Measurements from ENCODE around the gene BARHL1.
A peak's percentile ranks its signal among the peaks of the same experiment; 100 is the strongest.
"Not testable (repeated sequence)": the region's sequence is repeated elsewhere in the genome, so short reads cannot be mapped to it uniquely, and the experiment has no call there.

The BARHL1 gene

GRCh38 chr9:132557159-132557558 is 25.2 kb upstream of the BARHL1 start:
- DNase-seq = no peak

DNA sequence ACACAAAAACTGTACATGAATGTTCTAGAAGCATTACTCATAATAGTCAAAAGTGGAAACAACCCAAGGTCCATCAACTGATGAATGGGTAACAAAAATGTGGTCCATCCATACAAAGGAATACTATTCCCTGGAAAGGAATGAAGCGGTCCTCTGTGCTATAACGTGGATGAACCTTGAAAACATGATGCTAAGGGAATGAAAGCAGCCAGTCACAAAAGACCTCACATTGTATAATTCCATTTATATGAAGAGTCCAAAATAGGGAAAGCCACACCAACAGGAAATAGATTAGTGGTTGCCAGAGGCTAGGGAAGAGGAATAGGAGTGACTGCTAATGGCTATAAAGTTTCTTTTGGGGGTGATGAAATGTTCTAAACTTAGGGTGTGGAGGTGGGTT is 22.7 kb upstream of the BARHL1 start:
- no peak for DNase-seq

DNA sequence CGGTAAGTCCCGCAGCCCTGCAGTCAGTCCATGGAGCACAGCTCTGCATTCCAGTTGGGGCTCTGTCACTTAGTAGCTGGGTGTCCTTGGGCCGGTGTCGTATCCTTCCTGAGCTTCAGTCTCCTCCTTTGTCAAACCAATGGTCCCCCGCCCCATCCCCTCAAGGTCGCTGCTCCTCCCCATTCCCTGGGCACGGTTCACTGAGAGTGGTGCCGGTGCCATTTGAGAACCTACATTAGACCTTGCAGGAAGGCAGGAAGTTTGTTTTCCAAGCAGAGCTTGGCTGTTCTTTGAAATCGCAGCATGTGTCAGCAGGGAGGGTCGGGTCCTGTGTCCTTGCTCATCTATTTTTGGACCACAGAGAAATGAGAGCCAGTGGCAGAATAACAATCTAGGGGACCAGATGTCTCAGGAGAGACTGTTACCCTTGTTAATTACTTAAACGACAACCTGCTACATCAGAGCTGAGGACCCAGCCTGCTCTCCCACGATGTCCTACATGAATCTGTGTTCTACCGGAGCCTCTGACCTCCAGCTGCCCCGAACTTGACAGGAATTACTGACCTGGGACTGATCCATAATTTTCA is 21.7 kb upstream of the BARHL1 start:
- DNase-seq = no peak

DNA sequence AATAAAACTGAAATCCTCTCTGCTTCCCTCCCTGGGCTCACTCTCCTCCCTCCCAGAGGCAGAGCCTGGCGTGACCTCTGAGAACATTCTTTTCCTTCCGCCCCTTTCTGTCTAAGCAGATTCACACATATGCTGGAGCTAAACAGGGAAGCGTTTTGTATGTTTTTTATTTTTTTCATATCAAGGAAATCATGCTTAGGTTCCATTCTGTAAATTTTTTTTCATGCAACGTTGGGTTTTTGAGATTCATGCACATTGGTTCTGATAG is 20.2 kb upstream of the BARHL1 start:
- no peak for DNase-seq

DNA sequence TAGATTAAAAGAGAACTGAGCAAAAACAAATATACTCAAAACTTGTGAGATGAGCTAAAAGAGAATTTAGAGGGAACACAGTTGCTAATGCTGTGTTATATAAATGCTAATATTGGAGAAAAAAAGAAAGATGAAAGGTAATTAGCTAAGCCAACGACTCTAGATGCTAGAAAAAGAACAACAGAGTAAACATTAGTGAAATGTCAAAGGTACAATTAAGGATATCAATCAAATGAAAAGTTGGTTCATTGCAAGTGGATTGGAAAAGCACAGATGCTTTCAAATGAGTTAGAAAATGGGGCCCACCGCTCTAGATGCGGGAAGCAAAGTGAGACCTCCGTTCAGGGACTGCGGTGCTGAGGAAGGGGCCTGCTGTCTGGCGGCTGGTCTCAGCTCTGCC is 17.9 kb upstream of the BARHL1 start:
- DNase-seq = no peak

- not testable (repeated sequence) for DNase-seq
Observed at GRCh38 chr9:132568787-132569186, 13.6 kb upstream of the BARHL1 start.

DNA sequence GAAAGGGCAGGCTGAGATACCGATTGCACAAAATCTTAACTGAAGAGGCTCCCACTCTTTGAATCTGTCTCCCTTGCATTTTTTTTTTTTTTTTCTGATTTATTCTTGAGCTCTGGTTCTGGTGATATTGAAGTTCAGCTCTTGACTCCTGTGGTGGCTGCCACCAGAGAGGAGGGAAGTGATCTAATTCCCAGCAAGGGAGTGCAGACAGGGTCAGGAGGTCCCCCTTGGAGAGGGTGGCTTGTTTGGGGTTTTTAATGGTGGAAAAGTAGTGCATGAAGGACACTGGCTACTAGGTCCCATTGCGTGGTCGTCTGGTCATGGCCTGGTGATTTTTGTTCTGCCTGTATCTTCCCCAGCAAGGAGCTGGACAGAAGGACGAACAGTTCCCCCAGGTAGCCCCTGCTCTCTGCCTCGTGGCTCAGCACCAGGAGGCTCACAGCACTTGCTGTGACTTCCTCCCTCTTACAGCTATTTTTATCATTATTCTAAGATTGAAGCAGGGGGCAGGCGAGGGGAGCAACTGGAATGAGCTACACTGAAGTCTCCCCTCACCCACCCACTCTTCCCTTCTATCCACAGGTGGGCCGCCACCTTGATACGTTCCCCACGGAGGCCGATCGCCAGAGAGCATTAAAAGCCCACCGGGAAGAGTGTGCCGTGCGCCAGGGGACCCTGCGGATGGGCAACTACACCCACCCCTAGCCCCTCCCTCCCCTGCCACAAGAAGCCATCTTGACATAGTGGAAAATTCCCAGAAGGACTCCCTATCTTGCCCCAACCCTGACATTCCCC is 10.4 kb upstream of the BARHL1 start:
- no peak for DNase-seq

GRCh38 chr9:132572921-132573320 is 9.5 kb upstream of the BARHL1 start:
- no peak for DNase-seq

GRCh38 chr9:132575005-132575609 is 7.3 kb upstream of the BARHL1 start:
- DNase-seq = peak; percentile 92

DNA sequence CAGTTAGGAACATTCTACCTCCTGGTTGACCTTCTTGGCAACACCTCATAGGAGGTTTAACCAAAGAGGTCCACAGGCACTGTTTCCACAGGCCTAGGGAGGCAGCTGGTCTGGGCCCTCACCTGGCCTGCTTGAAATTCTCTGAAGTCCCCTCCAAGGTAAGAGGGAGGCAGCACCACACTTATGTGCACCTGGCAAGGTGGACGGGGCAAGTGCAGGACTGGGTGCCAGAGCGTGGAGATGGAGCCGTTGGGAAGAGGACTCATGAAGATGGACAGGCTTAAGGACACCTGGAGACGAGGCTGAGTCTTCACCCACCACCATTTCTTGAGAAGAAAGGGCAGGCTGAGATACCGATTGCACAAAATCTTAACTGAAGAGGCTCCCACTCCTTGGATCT is 6.6 kb upstream of the BARHL1 start:
- DNase-seq = no peak

GRCh38 chr9:132577119-132577518 is 5.3 kb upstream of the BARHL1 start:
- no peak for DNase-seq

- no peak for DNase-seq
Observed at GRCh38 chr9:132578367-132578932, 4.0 kb upstream of the BARHL1 start.

DNA sequence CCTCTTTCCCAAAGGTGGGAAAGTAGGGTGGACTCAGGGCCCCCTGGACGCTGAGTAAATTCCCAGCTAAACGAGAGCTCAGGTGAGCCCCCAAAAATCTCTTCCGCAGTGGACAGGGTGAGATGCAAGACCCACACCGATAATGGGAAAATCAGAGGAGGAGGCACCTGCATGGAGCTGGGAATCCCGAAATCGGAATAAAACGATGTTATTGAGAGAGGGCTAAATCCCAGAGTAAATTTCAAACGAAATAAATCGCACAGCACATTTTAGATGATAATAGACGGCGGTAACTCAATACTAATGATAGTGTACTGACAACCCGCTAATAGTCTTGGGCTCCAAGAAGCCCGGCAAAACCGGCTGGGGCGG is 3.0 kb upstream of the BARHL1 start:
- no peak for DNase-seq

DNA sequence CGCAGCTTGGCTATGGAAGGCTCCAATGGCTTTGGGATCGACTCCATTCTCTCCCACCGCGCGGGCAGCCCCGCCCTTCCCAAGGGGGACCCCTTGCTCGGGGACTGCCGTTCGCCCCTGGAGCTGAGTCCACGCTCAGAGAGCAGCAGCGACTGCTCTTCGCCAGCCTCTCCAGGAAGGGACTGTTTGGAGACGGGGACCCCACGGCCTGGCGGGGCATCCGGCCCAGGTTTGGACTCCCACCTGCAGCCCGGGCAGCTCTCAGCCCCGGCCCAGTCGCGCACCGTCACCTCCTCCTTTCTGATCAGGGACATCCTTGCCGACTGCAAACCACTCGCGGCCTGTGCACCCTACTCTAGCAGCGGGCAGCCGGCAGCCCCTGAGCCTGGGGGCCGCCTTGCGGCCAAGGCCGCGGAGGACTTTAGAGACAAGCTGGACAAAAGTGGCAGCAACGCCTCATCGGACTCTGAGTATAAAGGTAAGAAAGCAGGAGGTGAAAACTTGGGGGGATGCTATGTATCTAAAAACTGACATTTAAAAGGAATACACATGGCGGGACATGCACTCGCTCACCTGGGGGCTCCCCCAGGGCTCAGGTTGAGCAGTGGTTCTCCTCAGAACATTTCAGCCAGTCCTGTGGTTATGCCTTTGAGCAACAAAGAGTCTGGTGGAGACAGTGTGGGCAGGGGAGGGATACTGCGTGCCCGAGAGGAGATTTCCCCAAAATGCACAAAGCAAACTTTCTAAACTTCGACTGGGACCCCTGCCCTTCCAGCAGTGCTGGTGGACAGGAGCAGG is 579 bp downstream of the BARHL1 start:
- no peak for DNase-seq

DNA sequence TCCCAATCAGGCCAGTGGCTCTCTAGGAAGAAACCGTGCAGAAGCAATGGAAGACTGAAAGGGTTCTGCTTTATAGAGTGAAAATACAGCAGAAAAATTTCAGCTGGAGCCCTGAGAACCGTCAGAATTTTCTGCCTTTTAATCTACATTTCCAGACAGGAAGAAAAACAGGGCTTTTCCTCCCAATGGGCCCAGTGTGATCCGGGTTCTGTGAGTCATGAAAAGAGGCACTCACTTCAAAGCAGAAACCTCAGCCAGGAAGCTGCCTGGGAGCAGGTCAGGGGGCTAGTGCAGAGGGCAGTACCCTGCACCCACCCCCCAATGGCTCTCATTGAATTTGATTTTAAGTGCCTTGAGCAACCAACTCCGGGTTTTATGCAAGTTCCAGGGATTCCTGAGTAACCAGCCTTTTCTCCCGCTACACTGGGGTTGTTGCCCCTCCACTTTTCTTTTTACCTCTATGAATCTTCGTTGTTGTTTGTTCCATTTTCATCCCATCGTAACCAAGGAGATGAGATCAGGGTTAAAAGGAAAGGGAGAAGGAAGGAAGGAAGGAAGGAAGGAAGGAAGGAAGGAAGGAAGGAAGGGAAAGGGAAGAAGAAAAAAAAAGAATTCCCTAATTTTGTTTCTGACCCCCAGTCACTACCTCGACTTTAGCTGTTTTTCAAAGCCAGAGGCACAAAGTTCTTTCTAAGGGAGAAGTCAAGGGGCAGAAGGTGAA is 1.3 kb downstream of the BARHL1 start:
- DNase-seq = peak; percentile 29

- DNase-seq = peak; percentile 39
Observed at GRCh38 chr9:132584601-132585560, 2.5 kb downstream of the BARHL1 start.

GRCh38 chr9:132585954-132586829 is 3.8 kb downstream of the BARHL1 start:
- DNase-seq = peak; percentile 51

DNA sequence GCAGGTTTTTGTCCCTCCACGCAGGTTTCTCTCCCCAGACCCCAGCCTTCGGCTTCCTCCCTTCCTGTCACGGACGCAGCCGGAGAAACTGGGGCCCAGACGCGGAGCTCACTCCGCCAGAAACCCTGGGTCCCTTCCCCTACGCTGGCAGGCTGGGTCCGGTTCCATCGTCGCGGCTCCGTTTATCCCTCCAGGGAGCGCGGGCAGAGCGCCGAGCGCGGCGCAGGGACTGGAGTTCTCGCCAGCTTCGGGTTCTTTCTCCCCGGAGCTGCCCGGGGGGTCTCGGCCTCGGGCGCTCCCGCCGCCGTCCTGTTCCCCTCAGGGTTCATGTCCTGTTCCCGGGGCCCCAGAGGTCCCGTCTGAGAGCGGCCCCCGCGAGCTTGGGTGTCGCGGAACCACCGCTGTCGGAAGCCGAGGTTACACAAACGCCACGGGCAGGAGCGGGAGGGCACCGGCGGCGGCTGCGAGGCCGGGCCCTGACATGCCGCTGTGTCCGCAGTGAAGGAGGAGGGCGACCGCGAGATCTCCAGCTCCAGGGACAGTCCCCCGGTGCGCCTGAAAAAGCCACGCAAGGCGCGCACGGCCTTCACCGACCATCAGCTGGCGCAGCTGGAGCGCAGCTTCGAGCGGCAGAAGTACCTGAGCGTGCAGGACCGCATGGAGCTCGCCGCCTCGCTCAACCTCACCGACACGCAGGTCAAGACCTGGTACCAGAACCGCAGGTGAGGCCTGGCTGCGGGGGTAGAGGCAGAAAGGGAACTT is 4.6 kb downstream of the BARHL1 start:
- peak; percentile 52 for DNase-seq

GRCh38 chr9:132587592-132587955 is 5.2 kb downstream of the BARHL1 start:
- DNase-seq = no peak

DNA sequence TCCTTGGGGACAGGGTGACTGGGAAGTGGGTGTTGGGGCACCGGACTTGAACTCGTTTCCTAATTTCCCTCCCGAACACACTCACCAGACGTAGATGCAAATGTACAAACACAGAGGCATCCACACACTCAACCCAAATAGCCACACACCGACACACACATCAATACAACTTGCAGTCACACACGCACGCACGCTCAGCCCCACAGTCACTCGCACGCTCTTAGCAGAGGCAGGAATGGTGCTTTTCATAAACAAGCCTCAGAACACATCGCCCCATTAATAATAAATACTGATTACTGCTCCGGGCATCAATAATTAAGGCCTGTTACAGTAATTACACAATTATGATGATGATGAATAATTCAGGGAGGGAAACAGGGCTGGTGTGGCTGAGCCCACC is 5.7 kb downstream of the BARHL1 start:
- DNase-seq = no peak
